ENCODE measurements around the gene FAM120C. TPM values are rescaled to one million over a fixed set of nuclear protein-coding genes. Genes with fewer than 3 reads are reported as not detected.
A peak's percentile ranks its signal among the peaks of the same experiment; 100 is the strongest.

Gene FAM120C
- total RNA-seq, 2 donors from 2014 or later = 10.5 to 14.9 TPM

GRCh38 chrX:54044877-54045338, 138.1 kb downstream of the FAM120C start:
- Histone ChIP-seq H3K4me1 (replicated peaks) (no peaks in the 10 kb centered on the region), H3K27me3 (replicated peaks; ENCODE audit: insufficient read depth) (no peaks in the 10 kb centered on the region), H3K9me3 (no peaks in the 10 kb centered on the region), H3K36me3 (no peaks in the 10 kb centered on the region), H3K4me3 (peak overlapping the region; percentile 18 to 58), H3K27ac (peak overlapping the region; percentile 93 to 94)
- intact Hi-C loops (cut with DNase I) = loop anchor here (5.0 to 10.0 kb wide), 3 partner anchors 140 to 762 kb away; partner anchors contain the start of genes FAM120C, HUWE1 and MAGED2
- no peak for DNase-seq (ENCODE audit: low spot score)
- 7% methylated on average over 6 of the region's 10 CpGs for WGBS
- TF ChIP-seq POLR2A (IDR thresholded peaks at IDR 0.05) (no peak), POLR2AphosphoS5 (IDR thresholded peaks at IDR 0.05) (no peak), CTCF (IDR thresholded peaks at IDR 0.05) (no peak)

GRCh38 chrX:54044126-54044876, 138.8 kb downstream of the FAM120C start, which contains the start of gene PHF8:
TSS of gene PHF8 (minus strand) at chrX:54044473. CDS start at chrX:54042728, 1,745 bp downstream.
- no peaks in the 10 kb centered on the region for H3K27me3 ChIP-seq (replicated peaks; ENCODE audit: insufficient read depth)
- peak; percentile 18 for TF ChIP-seq POLR2A (IDR thresholded peaks at IDR 0.05)
- TF ChIP-seq POLR2AphosphoS5 (IDR thresholded peaks at IDR 0.05) = peak; percentile 81
- no peak for TF ChIP-seq CTCF (IDR thresholded peaks at IDR 0.05)
- peak within 1 kb of the TSS; percentile 93 to 94 for H3K27ac ChIP-seq
- H3K9me3 ChIP-seq = no peaks in the 10 kb centered on the region
- DNase-seq (ENCODE audit: low spot score) = peak; percentile 94
- WGBS = under 1% methylated on average over 28 of the region's 66 CpGs
- H3K36me3 ChIP-seq = no peaks in the 10 kb centered on the region
- no peaks in the 10 kb centered on the region for H3K4me1 ChIP-seq (replicated peaks)
- peak within 1 kb of the TSS; percentile 52 to 58 for H3K4me3 ChIP-seq
- intact Hi-C loops (cut with DNase I) = loop anchor here (5.0 to 10.0 kb wide), 3 partner anchors 140 to 763 kb away; partner anchors contain the start of genes FAM120C, HUWE1 and MAGED2

- no peaks in the 10 kb centered on the region for H3K9me3 ChIP-seq
- TF ChIP-seq POLR2A (IDR thresholded peaks at IDR 0.05) = no peak
- TF ChIP-seq POLR2AphosphoS5 (IDR thresholded peaks at IDR 0.05) = no peak
- no peak for TF ChIP-seq CTCF (IDR thresholded peaks at IDR 0.05)
- H3K27ac ChIP-seq = peak overlapping the region; percentile 93 to 94
- H3K4me1 ChIP-seq (replicated peaks) = no peaks in the 10 kb centered on the region
- intact Hi-C loops (cut with DNase I) = loop anchor here (5.0 to 10.0 kb wide), 3 partner anchors 141 to 764 kb away; partner anchors contain the start of genes FAM120C, HUWE1 and MAGED2
- WGBS = under 1% methylated on average over 13 of the region's 43 CpGs
- peak overlapping the region; percentile 52 to 58 for H3K4me3 ChIP-seq
- no peaks in the 10 kb centered on the region for H3K27me3 ChIP-seq (replicated peaks; ENCODE audit: insufficient read depth)
- peak; percentile 9 for DNase-seq (ENCODE audit: low spot score)
- no peaks in the 10 kb centered on the region for H3K36me3 ChIP-seq
These were observed 139.4 kb downstream of the FAM120C start for GRCh38 chrX:54043541-54044125.

- Histone ChIP-seq H3K4me1 (replicated peaks) (no peaks in the 10 kb centered on the region), H3K36me3 (no peaks in the 10 kb centered on the region), H3K9me3 (no peaks in the 10 kb centered on the region), H3K27me3 (replicated peaks; ENCODE audit: insufficient read depth) (no peaks in the 10 kb centered on the region), H3K4me3 (peak overlapping the region; percentile 52 to 58), H3K27ac (peak overlapping the region; percentile 93 to 94)
- intact Hi-C loops (cut with DNase I) = loop anchor here (5.0 to 10.0 kb wide), 3 partner anchors 142 to 764 kb away; partner anchors contain the start of genes FAM120C, HUWE1 and MAGED2
- TF ChIP-seq POLR2AphosphoS5 (IDR thresholded peaks at IDR 0.05) (no peak), CTCF (IDR thresholded peaks at IDR 0.05) (no peak), POLR2A (IDR thresholded peaks at IDR 0.05) (no peak)
- no peak for DNase-seq (ENCODE audit: low spot score)
- WGBS = 0% methylated on average over 10 of the region's 11 CpGs
These were observed 140.0 kb downstream of the FAM120C start for GRCh38 chrX:54043056-54043455.

Measured in prostate gland (tissue), 2 donors.